ENCODE results near the gene DPP3. TPM values are rescaled to one million over a fixed set of nuclear protein-coding genes. Genes with fewer than 3 reads are reported as not detected.

DPP3 gene
- total and polyA plus RNA-seq, 4 donors = 10.9 to 41.0 (median 27.3) TPM

GRCh38 chr11:66556086-66556485 is 75.9 kb downstream of the DPP3 start:
- Histone ChIP-seq H3K9me3 (ENCODE audit: control insufficient read depth in 4 of 4, low read length in 3 of 4) (no peaks in the 10 kb centered on the region), H3K36me3 (ENCODE audit: control insufficient read depth in 4 of 4, insufficient read depth in 3 of 4, low read depth in 1 of 4, low read length in 3 of 4) (no peaks in the 10 kb centered on the region), H3K4me3 (ENCODE audit: low read depth in 1 of 3, low read length in 3 of 3) (no peak overlapping the region), H3K9ac (ENCODE audit: low read depth in 1 of 2, low read length in 2 of 2) (no peak overlapping the region), H3K27me3 (ENCODE audit: control insufficient read depth in 4 of 4, insufficient read depth in 4 of 4, low read length in 3 of 4) (no peaks in the 10 kb centered on the region), H3K4me1 (ENCODE audit: control insufficient read depth in 4 of 4, insufficient read depth in 4 of 4, low read length in 3 of 4) (peaks cover 0 to 3% (median 1%) of the 10 kb centered on the region in 4 donors), H3K27ac (ENCODE audit: low read depth in 1 of 2, low read length in 2 of 2) (no peak overlapping the region)
- no peak for DNase-seq (ENCODE audit: low spot score)
- no peak for TF ChIP-seq HNF4G (IDR thresholded peaks at IDR 0.05)
- TF ChIP-seq HNF4A (conservative IDR thresholded peaks at IDR 0.05) = no peak
- no peak for TF ChIP-seq FOXA1 (IDR thresholded peaks at IDR 0.05)
- no peak for TF ChIP-seq FOXA2 (IDR thresholded peaks at IDR 0.05)
- no peak for TF ChIP-seq NR2F2 (IDR thresholded peaks at IDR 0.05)
- TF ChIP-seq RXRA (IDR thresholded peaks at IDR 0.05) = no peak
- TF ChIP-seq ZBTB33 (IDR thresholded peaks at IDR 0.05) = no peak
- TF ChIP-seq, protein P1, sequence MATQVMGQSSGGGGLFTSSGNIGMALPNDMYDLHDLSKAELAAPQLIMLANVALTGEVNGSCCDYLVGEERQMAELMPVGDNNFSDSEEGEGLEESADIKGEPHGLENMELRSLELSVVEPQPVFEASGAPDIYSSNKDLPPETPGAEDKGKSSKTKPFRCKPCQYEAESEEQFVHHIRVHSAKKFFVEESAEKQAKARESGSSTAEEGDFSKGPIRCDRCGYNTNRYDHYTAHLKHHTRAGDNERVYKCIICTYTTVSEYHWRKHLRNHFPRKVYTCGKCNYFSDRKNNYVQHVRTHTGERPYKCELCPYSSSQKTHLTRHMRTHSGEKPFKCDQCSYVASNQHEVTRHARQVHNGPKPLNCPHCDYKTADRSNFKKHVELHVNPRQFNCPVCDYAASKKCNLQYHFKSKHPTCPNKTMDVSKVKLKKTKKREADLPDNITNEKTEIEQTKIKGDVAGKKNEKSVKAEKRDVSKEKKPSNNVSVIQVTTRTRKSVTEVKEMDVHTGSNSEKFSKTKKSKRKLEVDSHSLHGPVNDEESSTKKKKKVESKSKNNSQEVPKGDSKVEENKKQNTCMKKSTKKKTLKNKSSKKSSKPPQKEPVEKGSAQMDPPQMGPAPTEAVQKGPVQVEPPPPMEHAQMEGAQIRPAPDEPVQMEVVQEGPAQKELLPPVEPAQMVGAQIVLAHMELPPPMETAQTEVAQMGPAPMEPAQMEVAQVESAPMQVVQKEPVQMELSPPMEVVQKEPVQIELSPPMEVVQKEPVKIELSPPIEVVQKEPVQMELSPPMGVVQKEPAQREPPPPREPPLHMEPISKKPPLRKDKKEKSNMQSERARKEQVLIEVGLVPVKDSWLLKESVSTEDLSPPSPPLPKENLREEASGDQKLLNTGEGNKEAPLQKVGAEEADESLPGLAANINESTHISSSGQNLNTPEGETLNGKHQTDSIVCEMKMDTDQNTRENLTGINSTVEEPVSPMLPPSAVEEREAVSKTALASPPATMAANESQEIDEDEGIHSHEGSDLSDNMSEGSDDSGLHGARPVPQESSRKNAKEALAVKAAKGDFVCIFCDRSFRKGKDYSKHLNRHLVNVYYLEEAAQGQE (IDR thresholded peaks at IDR 0.05) = no peak
- no peak for TF ChIP-seq RAD21 (IDR thresholded peaks at IDR 0.05)
- no peak for TF ChIP-seq GABPA (IDR thresholded peaks at IDR 0.05 in 1 of 2, conservative IDR thresholded peaks at IDR 0.05 in 1 of 2)
- TF ChIP-seq, protein P2, sequence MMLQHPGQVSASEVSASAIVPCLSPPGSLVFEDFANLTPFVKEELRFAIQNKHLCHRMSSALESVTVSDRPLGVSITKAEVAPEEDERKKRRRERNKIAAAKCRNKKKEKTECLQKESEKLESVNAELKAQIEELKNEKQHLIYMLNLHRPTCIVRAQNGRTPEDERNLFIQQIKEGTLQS (IDR thresholded peaks at IDR 0.05) = no peak
- TF ChIP-seq YY1 (IDR thresholded peaks at IDR 0.05) = no peak
- TF ChIP-seq, protein P3, sequence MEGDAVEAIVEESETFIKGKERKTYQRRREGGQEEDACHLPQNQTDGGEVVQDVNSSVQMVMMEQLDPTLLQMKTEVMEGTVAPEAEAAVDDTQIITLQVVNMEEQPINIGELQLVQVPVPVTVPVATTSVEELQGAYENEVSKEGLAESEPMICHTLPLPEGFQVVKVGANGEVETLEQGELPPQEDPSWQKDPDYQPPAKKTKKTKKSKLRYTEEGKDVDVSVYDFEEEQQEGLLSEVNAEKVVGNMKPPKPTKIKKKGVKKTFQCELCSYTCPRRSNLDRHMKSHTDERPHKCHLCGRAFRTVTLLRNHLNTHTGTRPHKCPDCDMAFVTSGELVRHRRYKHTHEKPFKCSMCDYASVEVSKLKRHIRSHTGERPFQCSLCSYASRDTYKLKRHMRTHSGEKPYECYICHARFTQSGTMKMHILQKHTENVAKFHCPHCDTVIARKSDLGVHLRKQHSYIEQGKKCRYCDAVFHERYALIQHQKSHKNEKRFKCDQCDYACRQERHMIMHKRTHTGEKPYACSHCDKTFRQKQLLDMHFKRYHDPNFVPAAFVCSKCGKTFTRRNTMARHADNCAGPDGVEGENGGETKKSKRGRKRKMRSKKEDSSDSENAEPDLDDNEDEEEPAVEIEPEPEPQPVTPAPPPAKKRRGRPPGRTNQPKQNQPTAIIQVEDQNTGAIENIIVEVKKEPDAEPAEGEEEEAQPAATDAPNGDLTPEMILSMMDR (IDR thresholded peaks at IDR 0.05; ENCODE audit: low read depth, low read length, missing input control) = no peak
- WGBS = 90% methylated on average over 7 of the region's 7 CpGs

GRCh38 chr11:66557733-66558326 is 77.6 kb downstream of the DPP3 start:
- H3K36me3 ChIP-seq (ENCODE audit: control insufficient read depth in 4 of 4, insufficient read depth in 3 of 4, low read depth in 1 of 4, low read length in 3 of 4) = no peaks in the 10 kb centered on the region
- 93% methylated on average over 24 of the region's 24 CpGs for WGBS
- H3K27ac ChIP-seq (ENCODE audit: low read depth in 1 of 2, low read length in 2 of 2) = no peak overlapping the region
- DNase-seq (ENCODE audit: low spot score) = no peak
- H3K4me1 ChIP-seq (ENCODE audit: control insufficient read depth in 4 of 4, insufficient read depth in 4 of 4, low read length in 3 of 4) = peaks cover 0 to 3% (median 1%) of the 10 kb centered on the region in 4 donors
- no peak for TF ChIP-seq HNF4G (IDR thresholded peaks at IDR 0.05)
- no peak for TF ChIP-seq RXRA (IDR thresholded peaks at IDR 0.05)
- TF ChIP-seq FOXA1 (IDR thresholded peaks at IDR 0.05) = no peak
- TF ChIP-seq, protein P2 (IDR thresholded peaks at IDR 0.05) = no peak
- TF ChIP-seq YY1 (IDR thresholded peaks at IDR 0.05) = no peak
- no peak for TF ChIP-seq ZBTB33 (IDR thresholded peaks at IDR 0.05)
- TF ChIP-seq, protein P1 (IDR thresholded peaks at IDR 0.05) = no peak
- H3K9me3 ChIP-seq (ENCODE audit: control insufficient read depth in 4 of 4, low read length in 3 of 4) = no peaks in the 10 kb centered on the region
- H3K27me3 ChIP-seq (ENCODE audit: control insufficient read depth in 4 of 4, insufficient read depth in 4 of 4, low read length in 3 of 4) = no peaks in the 10 kb centered on the region
- no peak overlapping the region for H3K9ac ChIP-seq (ENCODE audit: low read depth in 1 of 2, low read length in 2 of 2)
- no peak overlapping the region for H3K4me3 ChIP-seq (ENCODE audit: low read depth in 1 of 3, low read length in 3 of 3)
